NB4 (cell line): Measurements from ENCODE around the gene ZFHX3.

Source experiments
- CTCF ChIP-seq: IDR thresholded peaks from one replicate; pipeline ENCODE4 v1.5.1; 2012; ENCODE audit warnings: low read depth, low read length
- MAX ChIP-seq: IDR thresholded peaks from 2 replicates; pipeline ENCODE4 v1.6.1; 2011; ENCODE audit warnings: low read depth, low read length
- MYC ChIP-seq: IDR thresholded peaks from 2 replicates; pipeline ENCODE4 v1.6.1; 2011; ENCODE audit warnings: low read depth, low read length
- POLR2A ChIP-seq: IDR thresholded peaks from 2 replicates; pipeline ENCODE4 v1.6.1; 2011; ENCODE audit warnings: mild to moderate bottlenecking; ENCODE audit not compliant: insufficient read length; ENCODE audit errors: extremely low read depth

- TF ChIP-seq CTCF (peak; percentile 97), POLR2A (no peak), MAX (peak; percentile 68), MYC (peak; percentile 39; the same call in 1 of the 2 replicates)
These were observed 215.2 kb downstream of the ZFHX3 start for GRCh38 chr16:72832621-72833248.
